GM21619 (cell line): ENCODE results near the gene SAMD13.

Source experiments
- ATAC-seq: cut with Tn5 transposase; IDR thresholded peaks from one replicate; pipeline ENCODE4 v1.9.1; 2021; ENCODE audit not compliant: unreplicated experiment

SAMD13 gene, protein sequence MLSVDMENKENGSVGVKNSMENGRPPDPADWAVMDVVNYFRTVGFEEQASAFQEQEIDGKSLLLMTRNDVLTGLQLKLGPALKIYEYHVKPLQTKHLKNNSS

DNA sequence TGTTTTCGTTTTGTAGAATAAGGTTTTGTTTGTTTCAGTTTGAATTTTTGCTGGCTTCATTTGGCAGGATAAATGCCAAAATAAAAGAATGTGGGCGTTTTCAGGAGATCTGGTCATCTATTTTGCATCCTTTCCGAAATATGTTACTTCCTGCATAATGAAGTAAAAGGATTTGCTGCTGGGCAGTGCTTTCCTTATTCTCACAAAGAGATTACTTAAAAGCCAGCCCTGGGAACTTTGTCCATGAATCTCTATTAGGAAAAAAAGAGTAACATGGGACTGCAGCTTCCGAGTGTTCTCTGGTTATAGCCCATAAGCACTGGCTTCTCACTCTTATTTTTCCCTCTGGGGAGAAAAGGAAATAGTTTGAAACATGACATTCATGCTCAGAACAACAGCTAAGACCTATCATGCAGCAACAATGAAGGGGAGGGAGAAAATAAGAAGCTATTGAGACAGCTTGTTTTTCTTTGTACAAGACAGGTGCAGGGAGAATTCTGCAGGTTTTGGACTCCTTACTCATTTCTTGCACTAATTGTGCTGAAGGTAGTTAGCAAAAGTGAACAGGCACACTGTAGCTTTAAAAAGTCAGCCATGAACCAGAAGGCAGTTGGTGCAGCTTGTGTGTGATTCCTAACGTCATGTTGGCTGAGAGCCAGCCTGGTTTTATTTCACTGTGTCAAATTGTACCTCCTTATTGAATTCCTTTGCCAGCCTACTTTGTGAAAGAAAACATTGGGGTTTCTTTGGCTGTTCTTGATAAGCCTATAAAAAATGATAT lies at the start of gene SAMD13:
Gene SAMD13, plus strand, starts transcription at position 705 of the 781 bp plus-strand sequence. CDS start 1,527 bp downstream, outside the sequence.
- no peak for ATAC-seq

DNA sequence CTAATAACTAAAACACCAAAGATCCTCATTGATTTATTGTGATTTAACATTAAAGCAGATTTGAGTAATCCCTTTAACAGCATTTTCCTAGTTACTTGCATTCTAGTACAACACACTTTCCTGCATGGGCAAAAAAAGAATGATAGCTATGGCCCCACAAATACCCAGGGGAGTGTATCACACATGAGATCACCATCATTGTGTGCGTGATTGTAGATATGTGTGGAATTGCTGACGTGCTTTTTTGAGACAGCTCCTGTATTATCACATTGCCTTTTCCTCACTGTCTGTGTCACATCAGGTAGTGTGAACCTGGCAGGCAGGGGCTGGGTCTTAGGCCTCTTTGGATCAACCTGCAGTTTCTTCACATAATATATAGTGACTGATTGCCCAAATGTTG lies 48.5 kb upstream of the SAMD13 start:
- ATAC-seq = no peak

DNA sequence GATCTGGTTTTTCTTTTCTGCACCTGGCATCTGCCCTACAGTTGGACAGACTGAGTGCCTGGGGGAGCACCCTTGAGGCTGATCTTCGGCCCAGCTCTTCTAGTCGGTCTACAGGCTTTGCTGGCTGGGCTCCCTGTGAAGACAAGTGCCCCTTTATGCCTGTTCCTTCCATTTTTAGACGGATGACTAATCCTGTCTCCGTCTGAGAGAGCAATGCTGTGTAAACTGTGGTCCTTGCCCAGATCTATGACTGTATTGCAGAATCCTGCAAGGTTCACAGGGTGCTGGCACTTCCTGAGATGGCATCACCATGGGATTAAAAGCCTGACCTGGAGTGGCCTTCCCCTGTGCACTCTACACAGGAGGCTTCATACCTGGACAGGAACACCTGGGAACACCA lies 47.6 kb upstream of the SAMD13 start:
- ATAC-seq = no peak

DNA sequence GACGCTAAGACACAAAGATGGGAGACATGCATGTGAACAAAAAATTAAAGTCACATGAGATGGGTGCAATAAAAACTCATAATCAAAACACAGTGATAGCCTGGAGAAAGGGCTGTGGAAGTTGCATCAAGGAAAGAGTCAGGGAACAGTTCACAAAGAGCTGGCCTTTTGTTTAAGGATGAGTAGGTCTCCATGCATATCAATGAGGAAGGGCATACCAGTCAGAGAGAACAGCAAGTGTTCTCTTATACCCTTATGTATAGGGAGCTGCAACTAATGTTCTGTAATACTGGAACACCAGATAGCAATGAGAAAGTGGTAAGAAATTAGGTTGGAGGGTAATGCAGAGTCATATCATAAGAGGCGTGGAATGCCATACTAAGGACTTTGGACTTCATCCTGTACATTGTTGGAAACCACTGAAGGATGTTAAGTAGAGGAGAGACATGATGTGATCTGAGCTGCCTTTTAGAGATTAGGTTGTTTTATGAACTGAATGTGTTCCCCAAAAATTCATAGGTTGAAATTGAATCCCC lies 46.7 kb upstream of the SAMD13 start:
- no peak for ATAC-seq

DNA sequence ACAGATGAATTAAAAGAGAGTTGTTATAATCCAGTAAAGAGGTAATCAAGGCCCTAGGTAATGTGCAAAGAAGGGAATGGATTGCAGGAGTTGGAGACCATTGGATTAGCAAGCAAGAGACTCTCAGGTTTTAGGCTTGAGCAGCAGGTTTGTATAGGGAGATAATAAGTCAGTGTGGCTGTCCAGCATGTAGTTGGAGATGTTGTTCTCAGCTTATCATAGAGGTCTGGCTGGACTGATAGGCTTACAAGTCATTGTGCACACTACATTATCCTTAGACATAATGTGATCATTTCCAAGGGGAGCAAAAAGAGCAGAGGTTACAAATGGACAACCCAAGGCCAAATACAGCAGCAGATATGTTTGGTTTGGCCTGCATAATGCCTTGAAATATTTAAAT lies 45.9 kb upstream of the SAMD13 start:
- ATAC-seq = no peak

DNA sequence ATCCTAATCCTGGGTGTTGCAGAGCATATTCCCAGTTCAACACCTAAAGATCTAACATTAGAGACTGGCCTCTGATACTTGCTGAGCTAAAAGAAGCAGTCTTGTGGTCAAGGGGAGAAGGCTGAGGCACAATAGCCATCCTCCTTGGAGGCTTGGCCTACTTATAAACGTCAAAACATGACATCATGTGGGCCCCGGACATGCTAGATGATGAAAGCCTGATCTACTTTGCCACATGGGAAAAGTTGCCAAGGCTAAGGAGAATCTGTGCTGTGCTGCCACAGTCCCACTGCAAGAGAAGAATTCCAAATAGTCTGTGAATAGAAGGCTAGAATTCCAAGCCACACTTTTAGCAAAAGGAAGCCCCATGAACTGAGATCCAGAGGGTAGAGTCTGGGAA lies 43.9 kb upstream of the SAMD13 start:
- no peak for ATAC-seq

DNA sequence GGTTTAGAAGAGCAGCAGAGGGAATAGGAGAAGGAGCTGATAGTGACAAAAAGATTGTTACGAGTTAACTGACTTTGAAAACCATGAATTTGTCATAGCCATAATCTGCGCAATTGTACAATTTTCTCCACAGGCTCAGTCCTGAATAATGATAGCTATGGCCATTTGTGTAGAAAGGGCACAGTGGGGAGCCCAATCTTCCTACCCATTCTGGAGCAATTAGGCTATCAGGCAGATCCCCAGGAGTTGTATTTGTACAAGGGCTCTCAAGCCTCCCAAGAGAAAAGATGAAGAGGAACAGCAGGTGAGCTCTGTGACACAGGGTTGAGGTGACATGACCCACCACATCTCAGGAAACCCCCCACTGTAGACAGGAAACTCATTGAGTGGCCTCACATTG lies 42.1 kb upstream of the SAMD13 start:
- ATAC-seq = no peak

DNA sequence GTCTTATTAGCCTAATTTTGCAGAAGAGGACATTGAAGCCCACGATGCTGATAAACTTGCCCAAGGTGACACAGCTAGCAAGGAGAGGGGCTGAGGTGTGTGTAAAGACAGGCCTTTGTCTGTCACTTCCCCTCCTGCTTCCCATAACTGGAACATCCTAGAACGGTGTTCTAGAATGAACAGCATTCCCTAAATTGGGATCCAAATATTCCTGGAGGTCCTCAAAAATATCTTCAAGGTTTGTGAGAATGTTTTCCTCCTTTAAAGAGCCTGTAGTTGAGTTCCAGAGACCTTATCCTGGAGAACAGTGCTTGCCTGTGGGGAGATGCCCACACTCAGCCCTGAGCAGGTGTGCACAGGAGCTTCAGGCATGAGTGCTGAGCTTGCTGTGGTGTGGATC lies 41.5 kb upstream of the SAMD13 start:
- ATAC-seq = no peak

DNA sequence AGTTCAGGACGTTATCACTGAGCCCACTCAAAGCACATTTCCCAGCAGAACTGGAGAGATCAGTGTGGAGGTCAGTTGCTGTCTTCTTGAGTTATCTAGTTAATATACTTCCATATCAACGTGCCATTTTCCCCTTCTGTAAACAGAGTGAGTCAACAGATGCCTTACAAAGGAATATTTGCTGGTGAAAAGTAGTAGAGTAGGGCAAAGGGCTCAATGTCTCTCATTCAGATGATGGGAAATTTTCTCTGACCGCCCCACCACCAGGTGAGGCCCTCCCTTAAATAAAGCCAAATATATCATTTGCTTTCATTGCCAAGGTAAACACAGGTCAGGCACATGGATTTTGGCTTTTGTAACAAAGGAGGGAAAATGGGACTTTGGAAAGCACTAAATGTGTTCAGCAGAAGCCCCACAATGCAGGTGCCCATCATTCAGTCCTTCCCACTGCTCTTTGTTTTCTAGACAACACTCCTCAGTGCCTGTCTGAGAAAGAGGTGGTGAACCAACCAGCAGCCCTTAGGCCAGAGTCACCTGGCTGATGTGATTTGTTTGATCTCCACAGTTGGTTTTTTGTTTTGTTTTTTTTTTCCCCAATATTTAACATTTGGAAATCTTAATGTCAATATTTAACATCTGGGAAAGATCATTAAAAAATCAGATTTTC lies 40.5 kb upstream of the SAMD13 start:
- no peak for ATAC-seq

DNA sequence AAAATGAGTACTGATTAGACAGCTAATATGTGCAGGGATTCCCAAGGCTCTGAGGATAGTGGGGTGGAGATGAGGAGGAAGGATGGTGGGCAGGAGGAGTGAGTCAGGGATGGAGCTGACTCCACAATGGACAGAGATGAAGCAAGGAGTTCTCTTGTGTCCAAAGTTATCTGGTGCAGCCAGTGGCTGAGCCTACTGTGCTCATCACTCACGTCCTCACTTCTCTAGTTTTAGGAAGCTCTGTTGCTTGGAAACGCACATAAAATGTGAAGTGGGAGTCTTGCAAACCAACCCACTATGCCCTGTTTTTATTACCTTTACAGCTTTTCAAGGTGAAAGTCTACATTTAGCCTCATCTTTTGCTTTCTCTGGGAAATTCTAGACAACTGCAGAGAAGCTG lies 36.5 kb upstream of the SAMD13 start:
- no peak for ATAC-seq

DNA sequence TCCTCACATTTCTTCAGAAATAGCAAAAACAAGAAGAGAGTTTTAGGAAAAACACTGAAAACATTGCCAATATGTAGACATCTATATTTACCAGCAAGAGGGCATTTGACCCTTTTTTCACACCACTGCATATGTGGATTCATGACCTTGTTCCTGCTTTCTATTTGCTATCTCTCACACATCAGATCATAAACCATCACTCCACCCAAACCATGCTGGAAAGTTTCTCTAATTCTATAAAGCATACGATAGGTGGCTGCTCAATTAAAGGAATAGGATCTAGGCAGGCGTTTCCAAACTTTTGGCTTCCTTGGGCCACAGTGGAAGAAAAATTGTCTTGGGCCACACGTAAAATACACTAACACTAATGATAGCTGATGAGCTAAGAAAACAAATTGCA lies 35.6 kb upstream of the SAMD13 start:
- no peak for ATAC-seq

DNA sequence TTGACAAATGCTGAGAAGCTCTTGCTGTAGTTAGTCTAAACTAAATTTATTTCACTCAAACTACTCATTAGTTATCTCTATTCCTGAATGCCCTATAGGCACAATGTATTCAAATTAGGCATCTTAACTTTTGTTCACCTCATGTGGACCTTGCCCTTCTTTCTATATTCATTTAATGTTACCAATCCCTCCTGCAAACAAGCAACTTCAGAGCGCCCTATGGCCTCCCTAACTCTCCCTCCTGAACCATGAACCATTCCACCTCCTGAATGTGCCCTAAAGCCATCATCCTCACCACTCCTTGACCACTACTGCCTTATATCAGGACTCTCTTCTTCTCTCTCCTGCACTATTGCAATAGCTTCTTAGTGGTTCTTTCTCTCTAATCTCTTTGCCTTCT lies 34.8 kb upstream of the SAMD13 start:
- no peak for ATAC-seq

DNA sequence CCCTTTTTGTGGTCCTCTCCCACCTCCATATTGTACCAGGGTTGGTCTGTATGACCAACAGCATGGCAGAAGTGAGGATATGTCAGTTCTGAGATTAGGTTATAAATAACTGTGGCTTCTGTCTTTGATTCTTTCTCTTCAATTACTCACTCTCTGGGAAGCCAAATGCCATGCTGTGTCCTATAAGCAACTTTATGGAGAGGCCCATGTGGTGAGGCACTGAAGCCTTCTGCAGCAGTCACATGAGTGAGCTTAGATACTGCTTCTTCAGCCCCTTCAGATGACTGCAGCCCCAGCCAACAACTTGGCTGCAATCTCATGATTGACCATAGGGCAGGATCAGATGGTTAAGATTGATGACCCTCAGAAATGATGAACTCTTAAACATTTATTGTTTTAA lies 34.0 kb upstream of the SAMD13 start:
- ATAC-seq = no peak

DNA sequence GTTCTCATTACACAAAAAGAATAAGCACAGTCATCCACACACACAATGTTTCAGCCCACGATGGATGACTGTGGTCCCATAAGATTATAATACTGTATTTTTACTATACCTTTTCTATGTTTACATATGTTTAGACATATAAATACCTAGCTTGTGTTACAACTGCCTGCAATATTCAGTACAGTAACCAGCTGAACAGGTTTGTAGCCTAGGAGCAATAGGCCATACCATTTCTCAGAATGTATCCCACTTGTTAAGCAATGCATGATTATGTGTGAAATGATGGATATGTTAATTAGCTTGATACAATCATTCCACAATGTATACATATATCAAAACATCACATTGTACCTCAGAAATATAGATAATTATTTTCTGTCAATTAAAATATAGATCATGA lies 33.2 kb upstream of the SAMD13 start:
- ATAC-seq = no peak

DNA sequence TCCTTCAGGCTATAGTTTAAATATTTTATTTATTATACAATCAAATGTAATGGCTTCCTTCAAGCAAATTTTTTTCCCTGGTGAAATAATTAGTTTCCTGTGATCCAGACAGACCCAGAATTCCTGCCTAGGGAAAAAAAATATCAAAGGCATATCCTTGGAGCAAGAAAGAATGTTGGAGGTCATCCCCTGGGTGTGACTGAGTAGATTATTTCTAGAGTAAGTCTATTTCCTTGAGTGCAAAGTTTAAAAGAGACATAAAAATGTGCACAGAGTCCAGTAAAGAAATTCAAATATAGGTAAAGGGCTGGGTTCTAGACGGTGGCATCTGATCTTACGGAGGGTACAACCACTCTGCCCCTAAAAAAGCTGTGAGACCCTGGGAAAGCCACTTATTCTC lies 32.2 kb upstream of the SAMD13 start:
- ATAC-seq = no peak

DNA sequence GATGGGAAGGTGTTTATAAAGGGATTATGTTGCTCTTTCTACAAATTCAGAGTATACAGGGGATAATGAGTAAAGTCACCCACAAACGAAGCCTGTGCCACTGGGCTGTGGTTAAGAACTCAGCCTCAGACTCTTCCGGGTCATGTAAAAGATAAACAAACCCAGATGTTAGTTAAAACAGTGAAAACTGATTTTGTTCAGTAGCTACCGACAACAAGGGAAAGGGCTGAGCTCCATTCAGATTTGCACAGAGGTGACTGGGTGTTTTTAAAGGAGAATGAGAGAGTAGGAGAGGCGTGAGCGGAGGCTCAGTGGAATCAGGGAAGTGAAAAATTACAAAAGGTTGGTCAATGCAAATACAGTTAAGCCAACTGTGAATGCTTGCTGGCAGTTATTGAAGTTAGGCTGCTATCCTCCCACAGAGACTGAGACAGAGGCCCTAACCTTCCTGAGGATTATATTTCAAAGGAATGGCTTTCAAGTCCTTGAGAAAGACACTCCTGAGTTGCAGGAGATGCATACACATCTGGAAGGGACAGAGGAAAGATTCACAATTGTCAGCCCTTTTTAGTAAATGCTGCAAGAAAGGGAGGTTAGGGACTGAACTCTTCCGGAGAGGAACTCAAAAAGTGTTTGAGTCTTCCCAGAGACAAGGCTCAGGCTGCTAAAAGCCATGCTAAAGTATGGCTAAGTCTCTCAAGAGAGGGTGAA lies 29.9 kb upstream of the SAMD13 start:
- ATAC-seq = peak; percentile 95

DNA sequence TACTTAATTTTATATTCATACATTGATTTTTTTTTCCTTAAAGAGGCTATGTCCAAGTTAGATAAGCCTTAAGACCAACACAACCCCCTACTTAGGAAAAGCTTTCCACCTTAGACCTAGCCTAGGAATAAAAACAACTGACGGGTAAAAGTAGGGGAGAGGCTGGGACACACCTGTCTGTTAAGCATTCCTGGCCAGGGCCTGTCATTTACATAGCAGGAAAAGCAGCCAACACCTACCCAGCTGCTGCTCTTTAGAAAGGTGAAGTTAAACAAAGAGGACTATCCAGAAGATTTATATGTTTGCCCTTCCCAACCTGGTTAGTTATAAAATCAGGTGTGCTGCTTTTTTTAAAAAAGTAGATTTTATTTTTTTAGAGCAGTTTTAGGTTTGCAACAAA lies 29.1 kb upstream of the SAMD13 start:
- no peak for ATAC-seq

DNA sequence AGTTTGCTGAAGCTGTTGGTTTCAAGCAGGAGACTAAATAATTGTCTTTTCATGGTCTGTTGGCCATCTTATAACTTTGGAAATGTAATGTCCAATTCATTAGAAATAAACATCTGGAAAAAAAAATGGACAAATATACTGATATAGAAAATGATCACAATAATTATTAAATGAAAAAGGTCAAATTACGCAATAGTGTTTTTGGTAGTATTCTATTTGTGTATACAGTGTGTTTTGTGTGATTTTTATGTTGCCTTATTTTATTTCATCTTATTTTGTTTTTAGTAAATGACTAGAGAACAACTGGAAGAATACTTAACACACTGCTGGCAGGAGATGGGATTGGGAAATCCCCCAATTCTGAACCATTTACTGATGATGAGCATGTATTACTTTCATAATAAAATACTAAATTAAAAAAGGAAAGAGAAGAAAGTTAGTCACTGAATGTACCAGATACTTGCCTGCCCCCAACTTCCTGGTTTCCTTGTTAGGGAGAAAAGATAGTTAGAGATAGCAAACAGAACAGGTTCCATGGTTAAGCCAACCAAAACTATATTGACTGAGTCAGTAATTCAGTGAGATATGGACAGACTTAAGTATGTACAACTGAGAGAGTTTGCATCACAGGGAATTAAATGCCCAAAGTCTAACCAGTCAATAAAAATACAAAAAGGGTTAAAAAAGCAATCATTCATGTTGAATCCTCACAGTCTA lies 24.0 kb upstream of the SAMD13 start:
- no peak for ATAC-seq

DNA sequence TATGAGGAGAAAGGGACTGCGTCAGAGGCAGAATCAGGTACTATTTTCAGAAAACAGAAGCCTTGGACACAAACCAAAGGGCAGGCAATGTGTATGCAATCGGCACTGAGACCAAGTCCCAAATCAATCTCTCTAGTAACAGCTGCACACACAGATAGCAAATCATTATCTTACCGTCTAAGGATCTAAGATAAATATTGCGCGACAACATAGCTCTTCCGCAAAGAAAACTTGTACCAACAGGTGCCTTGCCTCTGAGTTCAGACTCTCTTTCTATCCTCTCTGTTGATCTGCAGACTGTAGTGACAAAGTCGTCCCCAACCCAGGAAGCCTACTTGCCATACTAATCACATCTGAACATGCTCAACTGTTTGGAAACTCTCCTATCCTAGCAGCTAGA lies 22.6 kb upstream of the SAMD13 start:
- ATAC-seq = no peak

DNA sequence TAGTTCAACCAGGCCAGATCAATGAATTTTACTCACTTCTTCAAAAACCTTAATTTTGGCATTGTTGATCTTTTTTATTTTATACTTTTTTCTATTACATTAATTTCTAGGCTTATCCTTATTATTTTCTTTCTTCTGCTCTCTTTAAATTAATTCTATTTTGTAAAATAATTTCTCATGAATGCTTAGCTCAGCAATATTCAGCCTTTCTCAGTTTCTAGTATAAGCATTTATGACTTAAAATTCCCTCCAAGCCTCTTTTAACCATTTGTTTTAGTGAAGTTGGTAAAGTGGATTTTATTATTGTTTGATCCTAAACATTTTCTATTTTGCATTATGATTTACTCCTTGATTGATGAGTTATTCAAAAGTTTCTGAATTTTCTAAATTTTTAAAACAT lies 20.6 kb upstream of the SAMD13 start:
- no peak for ATAC-seq

DNA sequence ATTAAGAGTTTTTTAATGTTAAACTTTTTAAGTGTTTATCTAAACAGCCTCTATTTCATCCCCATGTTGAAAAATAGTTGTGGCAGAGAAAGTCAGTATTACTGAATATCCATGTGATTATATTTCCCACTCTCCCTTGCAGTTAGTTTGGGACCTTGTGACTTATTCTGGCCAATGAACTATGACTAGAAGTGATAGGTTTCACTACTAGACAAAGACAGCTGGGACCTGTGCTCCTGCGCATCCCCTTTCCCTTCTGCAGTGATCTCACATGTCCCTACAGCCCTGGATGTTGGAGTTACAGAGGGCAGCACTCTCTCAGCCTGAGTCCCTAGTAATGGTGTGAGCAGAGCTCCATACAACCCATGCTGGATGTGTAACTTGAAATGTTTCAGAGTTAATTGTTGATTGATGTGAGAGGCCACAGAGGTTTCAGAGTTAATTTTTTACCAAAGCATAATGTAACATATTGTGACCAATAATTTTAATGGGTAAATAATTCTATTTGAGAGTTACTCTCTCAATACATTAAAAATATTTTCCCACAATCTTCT lies 18.7 kb upstream of the SAMD13 start:
- ATAC-seq = peak; percentile 74
